ENCODE results near the gene PAM.

DNA sequence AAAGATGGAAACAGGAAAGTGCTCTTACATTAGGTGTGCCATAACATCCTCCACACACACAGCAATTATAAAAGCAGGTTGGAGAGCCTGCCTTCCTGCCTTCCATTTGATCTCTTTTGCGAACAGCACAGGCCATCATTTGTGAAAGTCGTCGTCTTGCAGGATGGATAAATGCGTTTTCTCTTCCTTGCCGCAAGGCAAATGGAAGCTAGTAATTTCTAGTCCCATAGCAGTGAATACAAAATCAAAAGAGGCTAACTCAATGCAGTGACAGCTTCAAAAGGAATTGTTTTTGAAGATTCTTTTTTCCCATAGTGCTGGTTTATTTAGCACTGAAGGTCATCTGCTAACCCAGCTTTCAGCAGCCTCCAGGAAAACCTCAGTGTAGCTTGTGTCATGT lies 186.0 kb downstream of the PAM start:
- TF ChIP-seq, protein P1, sequence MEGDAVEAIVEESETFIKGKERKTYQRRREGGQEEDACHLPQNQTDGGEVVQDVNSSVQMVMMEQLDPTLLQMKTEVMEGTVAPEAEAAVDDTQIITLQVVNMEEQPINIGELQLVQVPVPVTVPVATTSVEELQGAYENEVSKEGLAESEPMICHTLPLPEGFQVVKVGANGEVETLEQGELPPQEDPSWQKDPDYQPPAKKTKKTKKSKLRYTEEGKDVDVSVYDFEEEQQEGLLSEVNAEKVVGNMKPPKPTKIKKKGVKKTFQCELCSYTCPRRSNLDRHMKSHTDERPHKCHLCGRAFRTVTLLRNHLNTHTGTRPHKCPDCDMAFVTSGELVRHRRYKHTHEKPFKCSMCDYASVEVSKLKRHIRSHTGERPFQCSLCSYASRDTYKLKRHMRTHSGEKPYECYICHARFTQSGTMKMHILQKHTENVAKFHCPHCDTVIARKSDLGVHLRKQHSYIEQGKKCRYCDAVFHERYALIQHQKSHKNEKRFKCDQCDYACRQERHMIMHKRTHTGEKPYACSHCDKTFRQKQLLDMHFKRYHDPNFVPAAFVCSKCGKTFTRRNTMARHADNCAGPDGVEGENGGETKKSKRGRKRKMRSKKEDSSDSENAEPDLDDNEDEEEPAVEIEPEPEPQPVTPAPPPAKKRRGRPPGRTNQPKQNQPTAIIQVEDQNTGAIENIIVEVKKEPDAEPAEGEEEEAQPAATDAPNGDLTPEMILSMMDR (IDR thresholded peaks at IDR 0.05; ENCODE audit: low read length) = no peak
- no peak for TF ChIP-seq EZH2phosphoT487 (IDR thresholded peaks at IDR 0.05; ENCODE audit: low read length)

Data from MM.1S (cell line).